NCI-H2081 treated with DMSO at 0.1 percent for 48 hours (cell line): Measurements from ENCODE around the gene WDR5.
"Not testable (repeated sequence)": the region's sequence is repeated elsewhere in the genome, so short reads cannot be mapped to it uniquely, and the experiment has no call there.

Source experiments
- DNase-seq: peaks from one replicate; lab custom pipeline; 2025; lab: John Stamatoyannopoulos, UW

Gene WDR5

GRCh38 chr9:134135343-134136117 is at the start of gene WDR5:
Gene WDR5, plus strand, starts transcription at chr9:134136082. Its CDS starts 3,796 bp downstream, at chr9:134139878.
- no peak for DNase-seq

GRCh38 chr9:134088063-134088725 is 47.7 kb upstream of the WDR5 start:
- DNase-seq, result no peak

- DNase-seq, result no peak
Measured at GRCh38 chr9:134089972-134090371, 45.9 kb upstream of the WDR5 start.

- DNase-seq, result peak; percentile 2
Measured at GRCh38 chr9:134099123-134099761, 36.6 kb upstream of the WDR5 start.

GRCh38 chr9:134100040-134100439 is 35.8 kb upstream of the WDR5 start:
- no peak for DNase-seq

GRCh38 chr9:134101133-134101532 is 34.7 kb upstream of the WDR5 start:
- not testable (repeated sequence) for DNase-seq

GRCh38 chr9:134101623-134102149 is 34.2 kb upstream of the WDR5 start:
- no peak for DNase-seq

GRCh38 chr9:134103391-134103998 is 32.4 kb upstream of the WDR5 start:
- no peak for DNase-seq

- no peak for DNase-seq
Measured at GRCh38 chr9:134111064-134111463, 24.8 kb upstream of the WDR5 start.

GRCh38 chr9:134112561-134112960 is 23.3 kb upstream of the WDR5 start:
- no peak for DNase-seq

GRCh38 chr9:134118972-134119371 is 16.9 kb upstream of the WDR5 start:
- DNase-seq, result not testable (repeated sequence)

- no peak for DNase-seq
Measured at GRCh38 chr9:134123764-134124128, 12.1 kb upstream of the WDR5 start.

- no peak for DNase-seq
Measured at GRCh38 chr9:134125413-134126095, 10.3 kb upstream of the WDR5 start.

- no peak for DNase-seq
Measured at GRCh38 chr9:134126373-134126772, 9.5 kb upstream of the WDR5 start.

- no peak for DNase-seq
Measured at GRCh38 chr9:134127065-134127580, 8.8 kb upstream of the WDR5 start.

- DNase-seq, result no peak
Measured at GRCh38 chr9:134127616-134128015, 8.3 kb upstream of the WDR5 start.

- DNase-seq, result no peak
Measured at GRCh38 chr9:134128727-134129679, 6.9 kb upstream of the WDR5 start.

GRCh38 chr9:134130503-134131375 is 5.1 kb upstream of the WDR5 start:
- DNase-seq, result no peak

- DNase-seq, result no peak
Measured at GRCh38 chr9:134131471-134132207, 4.2 kb upstream of the WDR5 start.
